Measurements from ENCODE around the gene CERS6.

DNA sequence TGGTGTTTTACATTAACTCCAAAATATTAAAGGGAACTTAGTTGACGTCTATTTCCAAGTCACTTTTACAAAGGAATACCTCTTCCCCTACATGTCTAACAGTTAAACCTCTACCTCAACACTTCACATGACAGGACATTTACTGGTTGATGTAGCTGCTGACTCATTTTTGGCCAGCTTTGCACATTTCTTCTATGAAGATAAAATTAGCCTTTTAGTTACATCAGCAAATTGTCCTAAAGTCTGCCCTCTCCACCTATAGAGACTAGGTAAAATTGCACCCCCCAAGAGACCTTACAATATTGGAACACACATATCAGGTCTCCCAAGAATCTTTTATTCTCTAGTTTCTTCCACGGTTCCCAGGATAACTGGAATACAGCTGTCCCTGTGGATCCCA lies 10.1 kb upstream of the CERS6 start:
- TF ChIP-seq, protein P1, sequence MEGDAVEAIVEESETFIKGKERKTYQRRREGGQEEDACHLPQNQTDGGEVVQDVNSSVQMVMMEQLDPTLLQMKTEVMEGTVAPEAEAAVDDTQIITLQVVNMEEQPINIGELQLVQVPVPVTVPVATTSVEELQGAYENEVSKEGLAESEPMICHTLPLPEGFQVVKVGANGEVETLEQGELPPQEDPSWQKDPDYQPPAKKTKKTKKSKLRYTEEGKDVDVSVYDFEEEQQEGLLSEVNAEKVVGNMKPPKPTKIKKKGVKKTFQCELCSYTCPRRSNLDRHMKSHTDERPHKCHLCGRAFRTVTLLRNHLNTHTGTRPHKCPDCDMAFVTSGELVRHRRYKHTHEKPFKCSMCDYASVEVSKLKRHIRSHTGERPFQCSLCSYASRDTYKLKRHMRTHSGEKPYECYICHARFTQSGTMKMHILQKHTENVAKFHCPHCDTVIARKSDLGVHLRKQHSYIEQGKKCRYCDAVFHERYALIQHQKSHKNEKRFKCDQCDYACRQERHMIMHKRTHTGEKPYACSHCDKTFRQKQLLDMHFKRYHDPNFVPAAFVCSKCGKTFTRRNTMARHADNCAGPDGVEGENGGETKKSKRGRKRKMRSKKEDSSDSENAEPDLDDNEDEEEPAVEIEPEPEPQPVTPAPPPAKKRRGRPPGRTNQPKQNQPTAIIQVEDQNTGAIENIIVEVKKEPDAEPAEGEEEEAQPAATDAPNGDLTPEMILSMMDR (IDR thresholded peaks at IDR 0.05), result no peak
- no peak for TF ChIP-seq POLR2A (IDR thresholded peaks at IDR 0.05)
